ENCODE measurements around the gene WBP1L.

WBP1L gene

GRCh38 chr10:102761981-102762380 is 18.2 kb downstream of the WBP1L start:
- DNase-seq: no peak

GRCh38 chr10:102762401-102763015 is 18.8 kb downstream of the WBP1L start:
- DNase-seq: no peak

- DNase-seq: no peak
Measured at GRCh38 chr10:102763037-102763607, 19.4 kb downstream of the WBP1L start.

- no peak for DNase-seq
Measured at GRCh38 chr10:102764470-102765161, 20.9 kb downstream of the WBP1L start.

- no peak for DNase-seq
Measured at GRCh38 chr10:102765336-102765735, 21.6 kb downstream of the WBP1L start.

- no peak for DNase-seq
Measured at GRCh38 chr10:102767428-102768160, 23.8 kb downstream of the WBP1L start.

- DNase-seq: no peak
Measured at GRCh38 chr10:102769375-102770107, 25.8 kb downstream of the WBP1L start.

GRCh38 chr10:102770108-102770482 is 26.3 kb downstream of the WBP1L start:
- DNase-seq: no peak

- no peak for DNase-seq
Measured at GRCh38 chr10:102770792-102771191, 27.0 kb downstream of the WBP1L start.

- DNase-seq: no peak
Measured at GRCh38 chr10:102773320-102773719, 29.6 kb downstream of the WBP1L start.

GRCh38 chr10:102773986-102774385 is 30.2 kb downstream of the WBP1L start:
- DNase-seq: no peak

GRCh38 chr10:102775201-102775934 is 31.6 kb downstream of the WBP1L start:
- no peak for DNase-seq

- no peak for DNase-seq
Measured at GRCh38 chr10:102775935-102776669, 32.4 kb downstream of the WBP1L start.

- DNase-seq: no peak
Measured at GRCh38 chr10:102776779-102777456, 33.2 kb downstream of the WBP1L start.

GRCh38 chr10:102777711-102778453 is 34.1 kb downstream of the WBP1L start:
- DNase-seq: no peak

GRCh38 chr10:102778781-102779180 is 35.0 kb downstream of the WBP1L start:
- DNase-seq: no peak

- DNase-seq: no peak
Measured at GRCh38 chr10:102779680-102780526, 36.2 kb downstream of the WBP1L start.

- no peak for DNase-seq
Measured at GRCh38 chr10:102780527-102780808, 36.7 kb downstream of the WBP1L start.

- no peak for DNase-seq
Measured at GRCh38 chr10:102781090-102781920, 37.6 kb downstream of the WBP1L start.
